HEK293 (cell line): ENCODE measurements around the gene NOLC1.

Source experiments
- CTCF ChIA-PET: fragments of 350-600 bp; formaldehyde crosslinking; extraction: SDS; loops from one replicate; lab custom pipeline; 2021; ENCODE audit warnings: antibody characterized with exemption; lab: Yijun Ruan, JAX
- POLR2A ChIA-PET: fragments of 300-600 bp; formaldehyde crosslinking; extraction: SDS; loops from one replicate; lab custom pipeline; 2020; ENCODE audit warnings: antibody characterized with exemption, inconsistent platforms; lab: Yijun Ruan, JAX
- H3K27ac ChIP-seq: fragments of 200-500 bp; sonication (Bioruptor generic); 2 replicates; pipeline ENCODE4 v1.5.1; 2014; ENCODE audit warnings: low read depth, low read length, control low read depth, inconsistent platforms; ENCODE audit errors: extremely low read depth
- H3K36me3 ChIP-seq, 2 experiments: fragments of 200-500 bp in 1 of 2; sonication (Bioruptor generic) in 1 of 2; 1 replicate in 1 of 2; 2 replicates in 1 of 2; pipeline ENCODE4 v1.5.1; 2014 to 2017; ENCODE audit warnings: inconsistent platforms in 2 of 2, low read length in 2 of 2; ENCODE audit not compliant: control insufficient read depth in 2 of 2, insufficient read depth in 1 of 2
- H3K4me1 ChIP-seq: fragments of 200-500 bp; sonication (Bioruptor generic); 2 replicates; pipeline ENCODE4 v1.5.1; 2014; ENCODE audit warnings: mild to moderate bottlenecking, low read length, inconsistent platforms; ENCODE audit not compliant: control insufficient read depth, insufficient read depth
- H3K4me3 ChIP-seq: 2 replicates; pipeline ENCODE4 v1.5.1; 2011; ENCODE audit warnings: low read depth, mild to moderate bottlenecking, control low read depth, low read length, moderate library complexity
- H3K9me3 ChIP-seq: fragments of 200-500 bp; sonication (Bioruptor generic); 2 replicates; pipeline ENCODE4 v1.5.1; 2014; ENCODE audit warnings: low read depth, low read length, inconsistent platforms; ENCODE audit not compliant: control insufficient read depth, insufficient read depth
- BCL6B ChIP-seq: fragments of 450-650 bp; formaldehyde crosslinking; IDR thresholded peaks from 2 replicates; pipeline ENCODE4 v1.5.1; 2017; ENCODE audit warnings: missing biosample characterization, missing genetic modification characterization
- KLF17 ChIP-seq: fragments of 450-650 bp; formaldehyde crosslinking; IDR thresholded peaks from 2 replicates; pipeline ENCODE4 v1.5.1; 2016; ENCODE audit warnings: missing biosample characterization, missing genetic modification characterization
- KLF9 ChIP-seq: fragments of 450-650 bp; formaldehyde crosslinking; IDR thresholded peaks from 2 replicates; pipeline ENCODE4 v1.5.1; 2016; ENCODE audit warnings: missing biosample characterization, missing genetic modification characterization, low read depth
- MZF1 ChIP-seq: fragments of 450-650 bp; formaldehyde crosslinking; IDR thresholded peaks from 2 replicates; pipeline ENCODE4 v1.5.1; 2017; ENCODE audit warnings: missing biosample characterization, missing genetic modification characterization, borderline replicate concordance
- PRDM1 ChIP-seq: fragments of 450-650 bp; formaldehyde crosslinking; IDR thresholded peaks from 2 replicates; pipeline ENCODE4; 2016; ENCODE audit warnings: missing biosample characterization, missing genetic modification characterization
- REST ChIP-seq: fragments of 450-650 bp; formaldehyde crosslinking; IDR thresholded peaks from 2 replicates; pipeline ENCODE4 v1.5.1; 2016; ENCODE audit warnings: missing biosample characterization, missing genetic modification characterization
- SCRT2 ChIP-seq: fragments of 450-650 bp; formaldehyde crosslinking; IDR thresholded peaks from 2 replicates; pipeline ENCODE4 v1.5.1; 2016; ENCODE audit warnings: missing biosample characterization, missing genetic modification characterization
- SETDB1 ChIP-seq: IDR thresholded peaks from one replicate; pipeline ENCODE4 v1.6.1; 2017; ENCODE audit warnings: mild to moderate bottlenecking, low read length, moderate library complexity, mixed read lengths; ENCODE audit not compliant: insufficient read length
- SP2 ChIP-seq: fragments of 450-650 bp; formaldehyde crosslinking; IDR thresholded peaks from 2 replicates; pipeline ENCODE4 v1.5.1; 2016; ENCODE audit warnings: missing biosample characterization, missing genetic modification characterization
- ZBTB10 ChIP-seq: fragments of 450-650 bp; formaldehyde crosslinking; IDR thresholded peaks from 2 replicates; pipeline ENCODE4 v1.5.1; 2016; ENCODE audit warnings: missing biosample characterization, missing genetic modification characterization
- ZFP3 ChIP-seq: fragments of 450-650 bp; formaldehyde crosslinking; IDR thresholded peaks from 2 replicates; pipeline ENCODE4 v1.5.1; 2016; ENCODE audit warnings: low read depth, missing biosample characterization, missing genetic modification characterization
- ZNF133 ChIP-seq: fragments of 450-650 bp; formaldehyde crosslinking; IDR thresholded peaks from 2 replicates; pipeline ENCODE4 v1.5.1; 2016; ENCODE audit warnings: missing biosample characterization, missing genetic modification characterization
- ZNF157 ChIP-seq: fragments of 450-650 bp; formaldehyde crosslinking; IDR thresholded peaks from 2 replicates; pipeline ENCODE4 v1.5.1; 2016; ENCODE audit warnings: missing biosample characterization, missing genetic modification characterization
- ZNF184 ChIP-seq: fragments of 450-650 bp; IDR thresholded peaks from 2 replicates; pipeline ENCODE4 v1.5.1; 2018; ENCODE audit warnings: missing biosample characterization, mild to moderate bottlenecking, missing genetic modification characterization
- ZNF211 ChIP-seq: fragments of 450-650 bp; formaldehyde crosslinking; IDR thresholded peaks from 2 replicates; pipeline ENCODE4 v1.5.1; 2016; ENCODE audit warnings: low read depth, missing biosample characterization, missing genetic modification characterization
- ZNF214 ChIP-seq: fragments of 450-650 bp; formaldehyde crosslinking; IDR thresholded peaks from 2 replicates; pipeline ENCODE4 v1.5.1; 2017; ENCODE audit warnings: missing biosample characterization, mild to moderate bottlenecking, missing genetic modification characterization, borderline replicate concordance
- ZNF239 ChIP-seq: fragments of 450-650 bp; formaldehyde crosslinking; IDR thresholded peaks from 2 replicates; pipeline ENCODE4 v1.5.1; 2016; ENCODE audit warnings: missing biosample characterization, missing genetic modification characterization
- ZNF248 ChIP-seq: fragments of 450-650 bp; formaldehyde crosslinking; IDR thresholded peaks from 2 replicates; pipeline ENCODE4 v1.5.1; 2017; ENCODE audit warnings: missing biosample characterization, missing genetic modification characterization
- ZNF292 ChIP-seq: fragments of 450-650 bp; formaldehyde crosslinking; IDR thresholded peaks from 2 replicates; pipeline ENCODE4 v1.5.1; 2016; ENCODE audit warnings: low read depth, missing biosample characterization, missing genetic modification characterization, borderline replicate concordance
- ZNF311 ChIP-seq: fragments of 450-650 bp; formaldehyde crosslinking; IDR thresholded peaks from 2 replicates; pipeline ENCODE4 v1.5.1; 2017; ENCODE audit warnings: missing biosample characterization, missing genetic modification characterization, borderline replicate concordance
- ZNF416 ChIP-seq: fragments of 450-650 bp; formaldehyde crosslinking; IDR thresholded peaks from 2 replicates; pipeline ENCODE4 v1.5.1; 2016; ENCODE audit warnings: missing biosample characterization, missing genetic modification characterization
- ZNF488 ChIP-seq: fragments of 450-650 bp; formaldehyde crosslinking; IDR thresholded peaks from 2 replicates; pipeline ENCODE4 v1.5.1; 2016; ENCODE audit warnings: missing biosample characterization, missing genetic modification characterization
- ZNF600 ChIP-seq: fragments of 450-650 bp; formaldehyde crosslinking; IDR thresholded peaks from 2 replicates; pipeline ENCODE4 v1.5.1; 2016; ENCODE audit warnings: missing biosample characterization, missing genetic modification characterization
- ZNF626 ChIP-seq: fragments of 450-650 bp; sonication (Bioruptor Pico); formaldehyde crosslinking; IDR thresholded peaks from 2 replicates; pipeline ENCODE4 v1.5.1; 2018; ENCODE audit warnings: missing biosample characterization, missing genetic modification characterization, inconsistent platforms
- ZNF792 ChIP-seq: fragments of 450-650 bp; formaldehyde crosslinking; IDR thresholded peaks from 2 replicates; pipeline ENCODE4 v1.5.1; 2016; ENCODE audit warnings: missing biosample characterization, missing genetic modification characterization
- ZSCAN30 ChIP-seq: fragments of 450-650 bp; IDR thresholded peaks from 2 replicates; pipeline ENCODE4 v1.5.1; 2018; ENCODE audit warnings: missing biosample characterization, mild to moderate bottlenecking, missing genetic modification characterization, moderate library complexity
- ZSCAN4 ChIP-seq: fragments of 450-650 bp; formaldehyde crosslinking; IDR thresholded peaks from 2 replicates; pipeline ENCODE4 v1.5.1; 2017; ENCODE audit warnings: missing biosample characterization, missing genetic modification characterization

NOLC1 gene

GRCh38 chr10:102151774-102152544, at the start of gene NOLC1:
NOLC1 (plus strand) TSS chr10:102152389; CDS start chr10:102152411, 22 bp downstream.
- peak within 1 kb of the TSS; percentile 73 for H3K27ac ChIP-seq
- peak within 1 kb of the TSS; percentile 74 for H3K4me3 ChIP-seq
- peaks cover 2% of the 10 kb centered on the region; the same call in 1 of the 2 replicates for H3K4me1 ChIP-seq
- H3K36me3 ChIP-seq = peaks cover 44 to 63% of the 10 kb centered on the region in 2 experiments
- no peaks in the 10 kb centered on the region for H3K9me3 ChIP-seq
- CTCF ChIA-PET = interaction anchor here (0.7 to 5.0 kb wide), 5 partner anchors 17 to 432 kb away, joined by 3 to 31 read pairs (median 4); no protein-coding TSS in a partner anchor
- POLR2A ChIA-PET = interaction anchor here (0.6 to 1.6 kb wide), 9 partner anchors 8 to 269 kb away, joined by 3 to 11 read pairs (median 3); partner anchors contain the start of genes FBXL15 and PPRC1
- no peak for TF ChIP-seq ZNF211
- no peak for TF ChIP-seq ZSCAN4
- TF ChIP-seq ZFP3 (tag by site-specific recombination) = no peak
- TF ChIP-seq ZSCAN30 (tag by site-specific recombination) = peak; percentile 54
- TF ChIP-seq SP2 (tag by site-specific recombination) = peak; percentile 98
- TF ChIP-seq MZF1 (tag by site-specific recombination) = no peak
- no peak; the same call in 1 of the 2 replicates for TF ChIP-seq PRDM1 (tag by site-specific recombination)
- TF ChIP-seq ZNF792 = no peak
- TF ChIP-seq ZNF292 (tag by site-specific recombination) = no peak
- no peak for TF ChIP-seq ZNF416
- TF ChIP-seq REST (tag by site-specific recombination) = no peak; the same call in 1 of the 2 replicates
- no peak for TF ChIP-seq BCL6B (tag by site-specific recombination)
- TF ChIP-seq KLF9 (tag by site-specific recombination) = peak; percentile 94
- TF ChIP-seq ZNF600 (tag by site-specific recombination) = peak; percentile 65; the same call in 1 of the 2 replicates
- no peak for TF ChIP-seq ZNF133 (tag by site-specific recombination)
- TF ChIP-seq ZNF311 = no peak
- TF ChIP-seq ZNF239 (tag by site-specific recombination) = no peak
- TF ChIP-seq SCRT2 (tag by site-specific recombination) = peak; percentile 88
- TF ChIP-seq ZNF157 (tag by site-specific recombination) = no peak
- peak; percentile 98 for TF ChIP-seq KLF17
- no peak for TF ChIP-seq SETDB1
- peak; percentile 62 for TF ChIP-seq ZBTB10 (tag by site-specific recombination)
- no peak for TF ChIP-seq ZNF488 (tag by site-specific recombination)
- TF ChIP-seq ZNF248 (tag by site-specific recombination) = no peak
- no peak for TF ChIP-seq ZNF626 (tag by site-specific recombination)
- peak; percentile 85 for TF ChIP-seq ZNF184 (tag by site-specific recombination)
- no peak for TF ChIP-seq ZNF214 (tag by site-specific recombination)
